CD4-positive, alpha-beta T cell treated with Interleukin-21 for 1 hour (primary cell): Measurements from ENCODE around the gene FBXO31.

ENCODE experiments used
- DNase-seq: peaks from one replicate; pipeline ENCODE4 v3.0.0-alpha.2; 2020

Gene FBXO31, protein sequence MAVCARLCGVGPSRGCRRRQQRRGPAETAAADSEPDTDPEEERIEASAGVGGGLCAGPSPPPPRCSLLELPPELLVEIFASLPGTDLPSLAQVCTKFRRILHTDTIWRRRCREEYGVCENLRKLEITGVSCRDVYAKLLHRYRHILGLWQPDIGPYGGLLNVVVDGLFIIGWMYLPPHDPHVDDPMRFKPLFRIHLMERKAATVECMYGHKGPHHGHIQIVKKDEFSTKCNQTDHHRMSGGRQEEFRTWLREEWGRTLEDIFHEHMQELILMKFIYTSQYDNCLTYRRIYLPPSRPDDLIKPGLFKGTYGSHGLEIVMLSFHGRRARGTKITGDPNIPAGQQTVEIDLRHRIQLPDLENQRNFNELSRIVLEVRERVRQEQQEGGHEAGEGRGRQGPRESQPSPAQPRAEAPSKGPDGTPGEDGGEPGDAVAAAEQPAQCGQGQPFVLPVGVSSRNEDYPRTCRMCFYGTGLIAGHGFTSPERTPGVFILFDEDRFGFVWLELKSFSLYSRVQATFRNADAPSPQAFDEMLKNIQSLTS

DNA sequence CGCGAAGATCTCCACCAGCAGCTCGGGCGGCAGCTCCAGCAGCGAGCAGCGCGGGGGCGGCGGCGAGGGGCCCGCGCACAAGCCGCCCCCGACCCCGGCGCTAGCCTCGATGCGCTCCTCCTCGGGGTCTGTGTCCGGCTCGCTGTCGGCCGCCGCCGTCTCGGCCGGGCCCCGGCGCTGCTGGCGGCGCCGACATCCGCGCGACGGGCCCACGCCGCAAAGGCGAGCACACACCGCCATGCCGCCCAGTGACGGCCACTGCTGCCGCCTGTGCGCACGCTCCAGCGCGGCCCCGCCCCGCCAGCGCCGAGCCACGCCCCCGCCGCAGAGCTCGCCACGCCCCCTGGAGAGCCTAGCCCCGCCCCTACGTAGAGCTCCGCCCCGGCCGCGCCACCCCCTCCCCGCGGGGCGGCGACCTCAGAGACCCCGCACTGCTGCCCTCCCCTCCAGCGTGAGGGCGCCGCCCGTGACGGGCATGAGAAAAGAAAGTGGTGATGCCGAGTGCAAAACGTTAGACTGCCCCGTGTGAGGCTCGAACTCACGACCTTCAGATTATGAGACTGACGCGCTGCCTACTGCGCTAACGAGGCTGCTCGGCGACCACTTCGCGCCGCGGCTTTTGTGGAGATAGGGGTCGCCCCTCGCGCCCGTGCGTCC, at the start of gene FBXO31:
Gene FBXO31 (minus strand): TSS at position 272 of the 657 bp plus-strand sequence. CDS start 32 bp downstream, at position 240.
- peak; percentile 88 for DNase-seq

DNA sequence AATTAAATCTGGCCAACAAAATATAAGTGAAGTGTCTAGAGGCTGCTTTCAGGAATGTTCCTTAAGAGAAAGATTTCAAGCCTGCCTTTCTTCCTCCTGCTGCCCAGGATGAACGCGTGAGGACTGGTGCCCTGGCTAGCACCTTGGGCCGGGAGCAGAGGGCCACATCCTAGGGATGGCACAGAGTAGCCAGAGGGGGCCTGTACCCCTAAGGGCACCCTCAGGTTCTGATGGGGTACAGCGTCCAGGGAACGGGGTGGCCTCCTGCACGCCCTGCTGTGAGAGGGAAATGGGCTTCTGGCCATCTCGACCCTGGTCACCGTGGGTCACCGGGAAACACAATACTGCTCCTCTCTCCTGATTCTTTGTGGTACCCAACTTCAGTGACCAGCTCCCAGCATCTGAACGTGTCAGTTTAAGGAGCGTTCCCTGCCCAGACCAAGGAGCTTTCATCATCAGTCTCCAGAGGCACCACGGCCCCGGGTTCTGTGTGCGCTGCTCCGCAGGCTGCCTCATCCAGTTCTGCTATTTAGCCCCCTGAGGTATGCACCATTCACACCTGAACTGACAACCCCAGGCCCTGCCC, 48.8 kb upstream of the FBXO31 start:
- DNase-seq: no peak

- no peak for DNase-seq
Observed at GRCh38 chr16:87431926-87432325, 48.4 kb upstream of the FBXO31 start.

GRCh38 chr16:87426423-87427215, 43.0 kb upstream of the FBXO31 start:
- DNase-seq: no peak

GRCh38 chr16:87425941-87426340, 42.4 kb upstream of the FBXO31 start:
- DNase-seq: no peak

DNA sequence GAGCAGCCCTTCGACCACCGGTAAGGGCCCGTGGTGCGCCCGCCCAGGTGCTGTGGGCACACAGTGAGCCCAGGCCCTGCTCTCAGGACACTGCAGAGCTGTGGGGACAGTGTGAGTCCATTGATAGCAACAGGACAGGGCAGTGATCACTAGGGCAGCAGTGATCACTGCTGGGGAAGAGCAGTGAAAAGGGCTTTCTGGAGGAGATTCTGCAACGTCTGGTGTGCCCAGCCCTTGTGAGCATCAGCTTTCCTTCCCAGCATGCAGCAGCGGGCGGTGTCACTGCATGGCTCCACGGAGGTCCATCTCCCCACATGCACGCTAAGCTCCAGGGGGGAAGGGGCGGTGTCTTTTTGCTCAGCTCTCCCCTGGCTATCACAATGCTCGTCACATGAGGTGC, 40.7 kb upstream of the FBXO31 start:
- no peak for DNase-seq

DNA sequence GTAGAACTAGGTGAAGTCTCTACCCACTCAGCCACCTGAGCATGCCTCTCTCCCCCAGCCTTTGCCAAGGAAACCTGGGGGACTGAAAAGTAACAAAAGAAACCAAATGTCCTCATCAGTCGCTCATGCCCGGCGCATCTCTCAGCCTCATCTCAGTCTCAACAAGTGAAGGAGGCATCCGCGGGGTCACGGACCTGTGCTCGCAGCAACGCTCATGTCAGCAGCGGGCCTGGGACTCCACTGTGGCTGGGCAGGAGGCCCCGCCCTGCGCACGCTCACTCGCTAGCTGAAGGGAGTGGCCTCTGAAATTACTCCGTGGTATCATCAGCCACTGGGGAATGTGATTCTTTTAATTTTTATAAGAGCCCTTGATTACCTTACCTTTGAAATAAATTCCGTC, 39.9 kb upstream of the FBXO31 start:
- no peak for DNase-seq

- DNase-seq: no peak
Observed at GRCh38 chr16:87422106-87422505, 38.5 kb upstream of the FBXO31 start.

- DNase-seq: no peak
Observed at GRCh38 chr16:87421003-87421912, 37.7 kb upstream of the FBXO31 start.

- no peak for DNase-seq
Observed at GRCh38 chr16:87420026-87421002, 36.7 kb upstream of the FBXO31 start.

DNA sequence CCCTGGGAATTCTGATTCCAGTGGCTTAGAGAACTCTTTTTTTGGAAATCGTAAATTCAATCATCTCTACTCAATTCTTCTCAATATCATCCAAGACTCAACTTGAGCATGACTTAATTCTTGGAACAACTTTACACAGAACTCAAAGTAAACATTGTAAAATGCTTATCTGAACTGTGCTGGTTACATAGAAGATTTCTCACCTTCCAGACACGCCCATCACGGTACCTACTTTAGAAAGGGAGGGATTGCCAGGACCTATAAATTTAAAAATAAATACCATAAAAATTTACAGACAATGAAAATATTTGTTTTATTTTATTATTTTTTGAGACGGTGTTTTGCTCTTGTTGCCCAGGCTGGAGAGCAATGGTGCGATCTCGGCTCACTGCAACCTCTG, 35.1 kb upstream of the FBXO31 start:
- no peak for DNase-seq

DNA sequence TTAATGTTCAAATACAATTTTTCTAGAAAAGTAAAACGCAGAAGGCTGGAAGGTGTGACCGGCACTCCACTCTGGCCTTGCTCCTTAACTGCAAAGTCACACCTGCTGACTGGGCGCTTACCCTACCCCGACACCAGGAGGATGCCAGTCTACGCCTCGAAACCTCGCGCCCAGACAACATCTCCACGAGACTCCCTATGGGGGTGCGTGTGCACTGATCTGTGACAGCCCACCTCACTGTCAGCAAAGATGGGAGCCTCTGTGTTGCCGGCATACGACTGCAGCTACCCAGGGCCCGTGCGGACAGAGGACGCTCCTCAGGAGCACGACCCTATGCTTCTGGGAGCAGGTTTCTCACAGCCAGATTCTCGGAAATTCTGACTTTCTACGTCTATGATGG, 34.6 kb upstream of the FBXO31 start:
- DNase-seq: no peak

GRCh38 chr16:87417528-87417910, 33.9 kb upstream of the FBXO31 start:
- DNase-seq: no peak

GRCh38 chr16:87416826-87417527, 33.4 kb upstream of the FBXO31 start:
- DNase-seq: peak; percentile 30

GRCh38 chr16:87415441-87415840, 31.9 kb upstream of the FBXO31 start:
- no peak for DNase-seq

DNA sequence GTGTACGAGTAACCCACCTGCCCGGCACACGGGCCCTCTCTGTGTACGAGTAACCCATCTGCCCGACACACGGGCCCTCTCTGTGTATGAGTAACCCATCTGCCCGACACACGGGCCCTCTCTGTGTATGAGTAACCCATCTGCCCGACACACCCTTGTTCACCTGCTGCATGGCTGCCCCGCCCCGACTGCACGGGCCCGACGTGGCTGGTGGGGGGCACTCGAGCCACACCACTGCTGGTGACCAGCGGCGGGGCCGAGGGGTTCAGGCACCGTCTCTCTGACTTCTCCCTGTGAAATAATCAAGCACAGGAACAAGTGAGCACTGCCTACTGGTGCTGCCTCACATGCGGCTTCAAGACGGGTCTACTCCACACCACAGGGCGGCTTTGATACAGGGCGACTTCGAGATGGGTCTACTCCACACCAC, 30.7 kb upstream of the FBXO31 start:
- DNase-seq: no peak

GRCh38 chr16:87412996-87413421, 29.4 kb upstream of the FBXO31 start:
- no peak for DNase-seq

- no peak for DNase-seq
Observed at GRCh38 chr16:87412371-87412995, 28.9 kb upstream of the FBXO31 start.
